BE2C (cell line): Measurements from ENCODE around the gene TMC3.

Experiments
- DNase-seq: peaks from one replicate; pipeline ENCODE4 v3.0.0-alpha.2; 2020
- H3K27me3 ChIP-seq: fragments of 250-450 bp; sonication (Bioruptor Pico); 2 replicates; pipeline ENCODE4 v1.5.1; 2020; ENCODE audit warnings: mild to moderate bottlenecking
- H3K36me3 ChIP-seq: fragments of 250-450 bp; sonication (Bioruptor Pico); 2 replicates; pipeline ENCODE4 v1.5.1; 2020; ENCODE audit warnings: mild to moderate bottlenecking
- H3K4me1 ChIP-seq: fragments of 250-450 bp; sonication (Bioruptor Pico); 2 replicates; pipeline ENCODE4 v1.5.1; 2020
- H3K4me3 ChIP-seq: 2 replicates; pipeline ENCODE4 v1.5.1; 2011; ENCODE audit warnings: low read depth, low read length
- H3K9me3 ChIP-seq: fragments of 250-450 bp; sonication (Bioruptor Pico); 2 replicates; pipeline ENCODE4 v1.5.1; 2020
- CTCF ChIP-seq: IDR thresholded peaks from 2 replicates; pipeline ENCODE4 v1.5.1; 2012; ENCODE audit warnings: mild to moderate bottlenecking, low read depth, low read length

Gene TMC3

GRCh38 chr15:81413851-81414250 is 39.8 kb upstream of the TMC3 start:
- H3K36me3 ChIP-seq = no peaks in the 10 kb centered on the region
- peaks cover 3% of the 10 kb centered on the region; the same call in 1 of the 2 replicates for H3K27me3 ChIP-seq
- no peak for DNase-seq
- no peak for TF ChIP-seq CTCF
- H3K4me3 ChIP-seq = no peak overlapping the region
- H3K9me3 ChIP-seq = peaks cover 2% of the 10 kb centered on the region; the same call in 1 of the 2 replicates
- H3K4me1 ChIP-seq = no peaks in the 10 kb centered on the region; the same call in 1 of the 2 replicates

GRCh38 chr15:81411969-81412633 is 38.1 kb upstream of the TMC3 start:
- Histone ChIP-seq H3K4me3 (no peak overlapping the region), H3K27me3 (peaks cover 14% of the 10 kb centered on the region), H3K9me3 (peaks cover 2% of the 10 kb centered on the region; the same call in 1 of the 2 replicates), H3K36me3 (no peaks in the 10 kb centered on the region), H3K4me1 (no peaks in the 10 kb centered on the region; the same call in 1 of the 2 replicates)
- no peak for TF ChIP-seq CTCF
- no peak for DNase-seq

- no peaks in the 10 kb centered on the region for H3K36me3 ChIP-seq
- H3K4me3 ChIP-seq = no peak overlapping the region
- H3K27me3 ChIP-seq = peaks cover 14% of the 10 kb centered on the region
- H3K9me3 ChIP-seq = peaks cover 2% of the 10 kb centered on the region; the same call in 1 of the 2 replicates
- DNase-seq = no peak
- no peaks in the 10 kb centered on the region; the same call in 1 of the 2 replicates for H3K4me1 ChIP-seq
- TF ChIP-seq CTCF = no peak
Observed at GRCh38 chr15:81411051-81411450, 37.0 kb upstream of the TMC3 start.

GRCh38 chr15:81410318-81410753 is 36.3 kb upstream of the TMC3 start:
- H3K9me3 ChIP-seq = peaks cover 2% of the 10 kb centered on the region; the same call in 1 of the 2 replicates
- H3K4me3 ChIP-seq = no peak overlapping the region
- TF ChIP-seq CTCF = peak; percentile 63
- no peaks in the 10 kb centered on the region for H3K36me3 ChIP-seq
- peaks cover 17% of the 10 kb centered on the region for H3K27me3 ChIP-seq
- DNase-seq = peak; percentile 24
- no peaks in the 10 kb centered on the region; the same call in 1 of the 2 replicates for H3K4me1 ChIP-seq

- TF ChIP-seq CTCF = no peak
- Histone ChIP-seq H3K4me1 (no peaks in the 10 kb centered on the region; the same call in 1 of the 2 replicates), H3K27me3 (peaks cover 17% of the 10 kb centered on the region), H3K4me3 (no peak overlapping the region), H3K9me3 (peaks cover 2% of the 10 kb centered on the region; the same call in 1 of the 2 replicates), H3K36me3 (no peaks in the 10 kb centered on the region)
- no peak for DNase-seq
Observed at GRCh38 chr15:81407718-81408117, 33.7 kb upstream of the TMC3 start.

- H3K4me3 ChIP-seq = no peak overlapping the region
- no peak for DNase-seq
- H3K9me3 ChIP-seq = peaks cover under 1% of the 10 kb centered on the region; the same call in 1 of the 2 replicates
- H3K4me1 ChIP-seq = no peaks in the 10 kb centered on the region; the same call in 1 of the 2 replicates
- no peaks in the 10 kb centered on the region for H3K36me3 ChIP-seq
- peaks cover 17% of the 10 kb centered on the region for H3K27me3 ChIP-seq
- TF ChIP-seq CTCF = no peak
Observed at GRCh38 chr15:81407176-81407575, 33.2 kb upstream of the TMC3 start.
